Aorta (tissue), 5 donors: ENCODE measurements around the gene EFCC1. TPM values are rescaled to one million over a fixed set of nuclear protein-coding genes. Genes with fewer than 3 reads are reported as not detected.

Experiments
- ATAC-seq: fragments of 200-7000 bp; cut with Tn5 transposase; one replicate; pipeline ENCODE4 v1.9.1; 2022; ENCODE audit warnings: moderate library complexity; ENCODE audit not compliant: low FRiP score
- DNase-seq, 2 donors: peaks; one replicate each; pipeline ENCODE4 v3.0.0-alpha.2; 2020
- H3K27ac ChIP-seq, 2 donors: one replicate each; pipeline ENCODE4 v1.5.1; 2013; ENCODE audit warnings: low read length in 2 of 2, mild to moderate bottlenecking in 2 of 2, moderate library complexity in 2 of 2, control low read depth in 1 of 2, inconsistent platforms in 1 of 2, low read depth in 1 of 2
- H3K27me3 ChIP-seq, 2 donors: one replicate each; pipeline ENCODE4 v1.6.1; 2013; ENCODE audit warnings: control low read depth in 1 of 2, low read length in 1 of 2, mild to moderate bottlenecking in 1 of 2, moderate library complexity in 1 of 2; ENCODE audit not compliant: insufficient read depth in 2 of 2, control insufficient read depth in 1 of 2
- H3K36me3 ChIP-seq, 2 donors: one replicate each; pipeline ENCODE4 v1.6.1; 2013; ENCODE audit warnings: control low read depth in 1 of 2, low read length in 1 of 2, mild to moderate bottlenecking in 1 of 2; ENCODE audit not compliant: insufficient read depth in 2 of 2, control insufficient read depth in 1 of 2
- H3K4me1 ChIP-seq, 2 donors: one replicate each; pipeline ENCODE4 v1.6.1; 2013; ENCODE audit warnings: low read length in 2 of 2, control low read depth in 1 of 2, mild to moderate bottlenecking in 1 of 2, moderate library complexity in 1 of 2; ENCODE audit not compliant: insufficient read depth in 2 of 2, control insufficient read depth in 1 of 2
- H3K4me3 ChIP-seq, 2 donors: one replicate each; pipeline ENCODE4 v1.5.1; 2013; ENCODE audit warnings: low read length in 2 of 2, control low read depth in 1 of 2, mild to moderate bottlenecking in 1 of 2
- H3K9me3 ChIP-seq: one replicate; pipeline ENCODE4 v1.6.1; 2013; ENCODE audit warnings: mild to moderate bottlenecking, low read length; ENCODE audit not compliant: control insufficient read depth
- WGBS, 2 donors: extraction: QIAGEN DNeasy Blood & Tissue Kit; methylation state at CpG; one replicate each; pipeline ENCODE4 v1.1.7; 2013; 5-methylcytosine and 5-hydroxymethylcytosine counted together
- intact Hi-C, 2 donors: fragments of 100-400 bp; cut with DNase I; formaldehyde crosslinking; loops; one replicate each; pipeline versions ENCODE4 v1.14.2 to v1.15.0; 2022
- polyA plus RNA-seq, 2 donors: library from polyadenylated mRNA; stranded (reverse); fragments of 200-250 nt; gene quantifications; one replicate each; pipeline ENCODE4 v1.2.3, GENCODE V29; 2013
- total RNA-seq, 2 donors: library from RNA; stranded (reverse); fragmentation: NEBNext Ultra II Directional; extraction: Animal tissue kit (Norgen Biotek cat#: 25700); gene quantifications; one replicate each; pipeline ENCODE4 v1.2.1, GENCODE V29; 2021
- donor health status: healthy with polysubstance abuse.
- donor health status: Bipolar disorder and iron deficiency.
- donor health status: DM: no; HTN: no; CAD: no.
- donor health status: DM: no; HTN: no; CAD: no.
- donor health status: DM: yes; HTN: yes; CAD: no.

EFCC1 gene
- total and polyA plus RNA-seq, 4 donors = 0.13 to 3.1 (median 1.0) TPM

DNA sequence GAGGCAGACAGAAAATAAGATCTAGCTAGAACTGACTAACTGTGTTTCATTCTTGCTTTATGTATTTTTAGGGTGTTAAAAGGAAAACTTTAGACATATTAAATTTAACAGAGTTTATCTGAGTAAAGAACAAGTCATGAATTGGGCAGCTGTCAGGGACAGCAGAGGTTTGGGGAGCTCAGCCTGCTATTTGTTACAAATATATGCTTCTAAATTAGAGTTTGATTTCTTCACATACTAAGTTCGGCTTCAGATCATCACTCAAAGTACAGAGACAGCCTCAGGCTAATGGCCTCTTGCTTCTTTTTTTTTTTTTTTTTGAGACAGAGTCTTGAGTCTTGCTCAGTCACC is 21.9 kb downstream of the EFCC1 start:
- H3K27me3 ChIP-seq = no peaks in the 10 kb centered on the region
- DNase-seq = no peak
- H3K27ac ChIP-seq = no peak overlapping the region
- intact Hi-C loops = no loop called here
- no peak for ATAC-seq
- H3K9me3 ChIP-seq = no peaks in the 10 kb centered on the region
- 67 to 84% methylated on average over 1 of the region's 1 CpG for WGBS, 2 donors
- H3K36me3 ChIP-seq = no peaks in the 10 kb centered on the region
- no peaks in the 10 kb centered on the region for H3K4me1 ChIP-seq
- H3K4me3 ChIP-seq = no peak overlapping the region

DNA sequence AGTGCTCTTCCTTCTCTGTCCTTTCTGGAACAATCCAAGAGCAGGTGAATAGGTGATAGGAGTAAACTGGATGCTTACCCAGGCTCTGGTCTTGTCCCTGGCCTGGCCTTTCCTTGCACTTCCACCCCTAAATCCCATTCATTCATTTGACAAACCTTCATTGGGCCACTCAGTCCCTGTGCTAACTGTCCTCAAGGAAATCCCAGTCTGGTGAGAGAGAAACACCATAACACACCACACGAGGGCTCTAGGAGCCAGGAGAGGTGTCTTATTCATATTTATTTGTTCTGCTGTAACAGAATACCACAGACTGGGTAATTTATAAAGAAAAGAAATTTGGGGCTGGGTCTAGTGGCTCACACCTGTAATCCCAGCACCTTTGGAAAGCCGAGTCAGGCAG is 22.8 kb downstream of the EFCC1 start:
- no peak overlapping the region for H3K4me3 ChIP-seq
- H3K9me3 ChIP-seq = no peaks in the 10 kb centered on the region
- H3K27ac ChIP-seq = no peak overlapping the region
- no peak for DNase-seq
- no peaks in the 10 kb centered on the region for H3K36me3 ChIP-seq
- ATAC-seq = no peak
- H3K4me1 ChIP-seq = no peaks in the 10 kb centered on the region
- intact Hi-C loops = no loop called here
- 69 to 76% methylated on average over 2 of the region's 2 CpGs for WGBS, 2 donors
- H3K27me3 ChIP-seq = no peaks in the 10 kb centered on the region

DNA sequence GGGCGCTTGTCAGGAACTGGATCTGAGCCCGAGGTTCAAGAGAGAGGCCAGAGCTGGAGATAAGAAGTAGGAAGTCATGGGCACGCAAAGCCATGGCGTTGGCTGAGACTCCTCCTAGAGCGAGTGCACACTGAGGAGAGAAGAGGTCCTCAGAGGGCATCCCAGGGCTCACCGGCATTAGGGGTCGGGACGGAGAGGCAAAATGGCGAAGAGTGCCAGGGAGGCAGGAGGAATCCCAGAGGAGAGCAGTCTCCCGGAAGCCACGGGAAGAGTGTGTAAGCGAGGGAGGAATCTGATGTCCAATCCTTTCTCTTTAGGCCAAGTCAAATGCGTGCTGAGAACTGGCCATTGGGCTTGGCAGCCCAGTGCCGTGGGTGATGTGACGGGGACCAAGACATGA is 24.0 kb downstream of the EFCC1 start:
- Histone ChIP-seq H3K27ac (no peak overlapping the region), H3K27me3 (no peaks in the 10 kb centered on the region), H3K9me3 (no peaks in the 10 kb centered on the region), H3K4me1 (no peaks in the 10 kb centered on the region), H3K4me3 (no peak overlapping the region), H3K36me3 (no peaks in the 10 kb centered on the region)
- 87 to 88% methylated on average over 15 of the region's 15 CpGs for WGBS, 2 donors
- ATAC-seq = no peak
- intact Hi-C loops = no loop called here
- peak in 1 of 2 donors; percentile 44 for DNase-seq

DNA sequence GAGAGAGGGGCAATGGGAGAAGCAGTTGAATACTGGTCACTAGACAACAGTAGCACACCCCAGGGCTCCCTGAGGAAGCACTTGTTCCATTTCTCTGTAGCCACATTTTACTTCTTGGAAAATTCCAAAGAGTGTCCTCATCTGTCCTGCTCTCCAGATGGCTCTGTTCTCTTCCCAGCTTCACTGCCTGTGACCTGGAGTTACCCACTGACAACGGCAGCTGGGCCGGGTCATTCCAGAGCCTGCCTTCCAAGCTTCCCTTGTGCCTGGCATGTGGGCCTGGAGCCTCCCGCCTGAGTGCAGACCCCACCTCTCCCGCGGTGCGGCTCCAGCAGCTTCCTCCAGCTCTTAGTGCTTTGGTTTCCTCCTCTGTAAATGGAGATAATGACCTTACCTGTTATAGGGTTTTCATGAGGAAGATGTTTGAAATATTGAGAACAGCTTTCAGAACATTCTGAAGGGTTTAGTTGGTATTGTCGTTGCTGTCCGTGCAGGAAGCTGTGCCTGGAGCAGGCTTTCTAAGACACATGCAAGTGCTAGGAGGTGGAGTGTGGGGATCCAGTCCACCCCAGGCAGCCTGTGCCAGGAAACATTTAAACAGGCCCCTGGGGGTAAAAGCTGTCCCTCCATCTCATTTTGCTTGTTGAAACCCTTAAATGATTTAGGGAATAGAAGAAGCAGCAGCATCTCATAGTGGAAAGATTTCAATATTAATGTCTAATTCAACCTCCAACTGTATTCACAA is 24.8 kb downstream of the EFCC1 start:
- 78 to 81% methylated on average over 8 of the region's 8 CpGs for WGBS, 2 donors
- Histone ChIP-seq H3K4me3 (no peak overlapping the region), H3K4me1 (no peaks in the 10 kb centered on the region), H3K36me3 (no peaks in the 10 kb centered on the region), H3K27me3 (no peaks in the 10 kb centered on the region), H3K9me3 (no peaks in the 10 kb centered on the region), H3K27ac (no peak overlapping the region)
- intact Hi-C loops = no loop called here
- ATAC-seq (no peak), DNase-seq (peak in 1 of 2 donors; percentile 67)

DNA sequence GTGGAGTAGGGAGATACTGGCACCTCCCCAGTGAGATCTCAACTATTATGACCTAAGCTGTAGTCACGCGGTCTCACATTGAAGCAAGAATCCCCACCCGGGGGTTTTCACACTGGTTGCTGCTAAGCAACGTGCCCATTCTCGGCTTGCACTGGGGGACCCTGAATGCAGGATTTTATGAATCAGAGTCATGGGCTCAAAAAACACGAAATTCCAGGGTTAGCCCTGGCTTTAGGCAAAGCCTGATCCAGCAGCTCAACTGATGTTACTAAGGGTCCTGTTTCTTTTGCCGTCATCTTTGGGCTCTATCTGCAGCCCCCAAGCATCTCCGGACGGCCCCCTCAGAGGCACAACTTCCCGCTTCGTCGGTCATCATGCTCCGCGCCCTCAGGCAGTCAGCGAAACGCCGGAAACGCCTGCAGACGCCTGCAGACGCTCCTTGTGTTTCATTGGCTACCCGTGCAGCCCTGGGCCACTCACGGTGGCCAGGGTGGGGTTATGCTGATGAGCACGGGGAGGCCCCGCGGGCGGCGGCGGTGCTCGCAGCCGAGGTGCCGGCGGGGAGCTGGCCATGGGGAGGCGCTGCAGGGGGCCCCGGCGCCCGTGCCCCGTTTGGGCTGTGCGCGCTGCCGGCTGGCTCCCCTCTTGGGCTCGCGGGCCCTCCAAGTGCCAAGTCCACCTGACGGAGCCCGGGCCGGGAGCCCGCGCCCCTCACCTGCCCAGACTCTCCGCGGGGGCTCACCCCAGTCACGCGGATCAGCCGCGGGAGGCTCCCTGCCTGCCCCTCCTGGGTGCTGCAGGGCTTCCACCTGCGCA is 25.8 kb downstream of the EFCC1 start:
- ATAC-seq (peak; percentile 94), DNase-seq (peak; percentile 94 to 95)
- Histone ChIP-seq H3K27me3 (no peaks in the 10 kb centered on the region), H3K4me3 (peak overlapping the region; percentile 4 to 27), H3K27ac (no peak overlapping the region), H3K9me3 (no peaks in the 10 kb centered on the region), H3K36me3 (no peaks in the 10 kb centered on the region), H3K4me1 (no peaks in the 10 kb centered on the region)
- intact Hi-C loops = no loop called here
- 4 to 6% methylated on average over 47 to 54 of the region's 54 CpGs for WGBS, 2 donors

DNA sequence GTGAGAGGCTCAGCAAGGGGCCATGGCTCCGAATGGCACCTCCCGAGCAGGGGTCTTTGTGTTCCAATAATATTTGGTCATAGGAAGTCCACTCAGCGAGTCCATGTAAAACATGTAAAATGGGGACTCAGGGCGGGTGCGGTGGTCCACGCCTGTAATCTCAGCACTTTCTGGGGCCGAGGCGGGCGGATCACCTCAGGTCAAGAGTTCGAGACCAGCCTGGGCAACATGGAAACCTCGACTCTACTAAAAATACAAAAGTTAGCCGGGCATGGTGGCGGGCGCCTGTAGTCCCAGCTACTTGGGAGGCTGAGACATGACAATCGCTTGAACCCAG is 26.4 kb downstream of the EFCC1 start:
- H3K9me3 ChIP-seq = no peaks in the 10 kb centered on the region
- DNase-seq (no peak), ATAC-seq (no peak)
- no peak overlapping the region for H3K27ac ChIP-seq
- no peaks in the 10 kb centered on the region for H3K4me1 ChIP-seq
- no peaks in the 10 kb centered on the region for H3K36me3 ChIP-seq
- H3K27me3 ChIP-seq = no peaks in the 10 kb centered on the region
- peak overlapping the region; percentile 4 to 27 for H3K4me3 ChIP-seq
- WGBS, 2 donors = 72 to 78% methylated on average over 15 of the region's 15 CpGs
- intact Hi-C loops = no loop called here

DNA sequence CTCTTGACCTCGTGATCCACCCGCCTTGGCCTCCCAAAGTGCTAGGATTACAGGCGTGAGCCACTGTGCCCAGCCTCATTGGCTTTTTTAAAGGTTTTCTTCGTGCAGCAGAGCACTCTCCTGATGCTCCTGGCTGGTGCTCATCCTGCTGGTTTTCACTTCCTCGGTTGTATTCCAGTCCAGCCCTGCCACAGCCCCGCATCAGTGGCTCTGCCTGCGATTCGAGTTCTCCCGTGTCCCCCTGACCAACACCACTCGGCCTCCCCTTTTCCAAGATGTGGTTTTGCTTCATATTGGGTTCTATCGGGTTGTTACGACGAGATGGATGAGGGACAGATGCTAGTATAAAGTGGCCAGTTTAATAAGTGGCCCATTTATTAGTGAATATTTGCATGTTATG is 27.8 kb downstream of the EFCC1 start:
- Histone ChIP-seq H3K27ac (no peak overlapping the region), H3K9me3 (no peaks in the 10 kb centered on the region), H3K4me1 (no peaks in the 10 kb centered on the region), H3K36me3 (no peaks in the 10 kb centered on the region), H3K4me3 (no peak overlapping the region), H3K27me3 (no peaks in the 10 kb centered on the region)
- ATAC-seq (no peak), DNase-seq (peak in 1 of 2 donors; percentile 62)
- whole genome bisulfite sequencing, 2 donors = 93 to 94% methylated on average over 13 of the region's 13 CpGs
- intact Hi-C loops = no loop called here

DNA sequence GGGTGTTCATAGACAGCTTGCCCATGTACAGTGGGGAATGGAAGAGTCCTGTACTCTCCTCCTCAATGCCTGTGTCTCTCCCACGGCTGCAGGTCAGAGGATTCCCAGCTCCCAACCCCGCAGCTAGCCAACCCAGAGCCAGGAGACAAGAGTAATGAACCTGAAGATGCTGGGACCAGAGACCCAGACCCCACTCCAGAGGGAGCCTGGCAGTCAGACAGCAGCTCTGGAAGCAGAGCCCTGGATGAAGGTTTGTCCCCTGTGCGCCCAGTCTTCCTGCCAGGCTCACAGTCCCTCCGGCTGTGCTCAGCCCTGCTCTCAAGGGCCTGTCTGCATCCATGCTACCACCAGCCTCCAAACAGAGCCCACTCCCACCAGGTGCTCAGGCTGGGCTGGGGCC is 29.5 kb downstream of the EFCC1 start:
- no peak overlapping the region for H3K27ac ChIP-seq
- no peaks in the 10 kb centered on the region for H3K27me3 ChIP-seq
- no peaks in the 10 kb centered on the region for H3K9me3 ChIP-seq
- H3K4me3 ChIP-seq = no peak overlapping the region
- ATAC-seq (no peak), DNase-seq (peak in 1 of 2 donors; percentile 34)
- H3K36me3 ChIP-seq = no peaks in the 10 kb centered on the region
- intact Hi-C loops = no loop called here
- 96 to 97% methylated on average over 4 of the region's 4 CpGs for WGBS, 2 donors
- no peaks in the 10 kb centered on the region for H3K4me1 ChIP-seq
